Mesothelial cell of epicardium (in vitro differentiated cells): ENCODE data around the gene KAZN. TPM values are rescaled to one million over a fixed set of nuclear protein-coding genes. Genes with fewer than 3 reads are reported as not detected.

Experiments used
- DNase-seq, 2 experiments: peaks; one replicate each; pipeline ENCODE4 v3.0.0; 2021; ENCODE audit warnings: low spot score in 2 of 2; ENCODE audit not compliant: unreplicated experiment in 2 of 2
- H3K27ac Mint-ChIP-seq: 2 replicates; pipeline ENCODE4 v1.8.0; 2021; ENCODE audit warnings: mixed read lengths
- H3K27me3 Mint-ChIP-seq: 2 replicates; pipeline ENCODE4 v1.8.0; 2021; ENCODE audit warnings: low read depth, mixed read lengths
- H3K36me3 Mint-ChIP-seq: 2 replicates; pipeline ENCODE4 v1.8.0; 2021; ENCODE audit warnings: mixed read lengths
- H3K4me1 Mint-ChIP-seq: 2 replicates; pipeline ENCODE4 v1.8.0; 2021; ENCODE audit warnings: mixed read lengths
- H3K4me3 Mint-ChIP-seq: 2 replicates; pipeline ENCODE4 v1.8.0; 2021; ENCODE audit warnings: mild to moderate bottlenecking, moderate library complexity, mixed read lengths
- H3K9me3 Mint-ChIP-seq: 2 replicates; pipeline ENCODE4 v1.8.0; 2021; ENCODE audit warnings: mixed read lengths
- CTCF ChIP-seq: fragments of 200-600 bp; sonication (generic); IDR thresholded peaks from one replicate; pipeline ENCODE4 v1.5.0; 2021; ENCODE audit warnings: antibody characterized with exemption; ENCODE audit not compliant: unreplicated experiment
- total RNA-seq: library from RNA; stranded (reverse); gene quantifications from 3 replicates; pipeline ENCODE4 v1.2.1, GENCODE V29; 2021

Gene KAZN
- total RNA-seq, 1 donor from 2014 or later: 38.4 TPM

- DNase-seq: no peak
- H3K27ac Mint-ChIP-seq: peak overlapping the region; percentile 39
- H3K36me3 Mint-ChIP-seq: no peaks in the 10 kb centered on the region
- no peaks in the 10 kb centered on the region for H3K27me3 Mint-ChIP-seq
- no peak for TF ChIP-seq CTCF
- no peak overlapping the region for H3K4me3 Mint-ChIP-seq
- no peaks in the 10 kb centered on the region for H3K9me3 Mint-ChIP-seq
- H3K4me1 Mint-ChIP-seq: peaks cover 66% of the 10 kb centered on the region
Measured at GRCh38 chr1:15094719-15095495, 496.4 kb downstream of the KAZN start.

GRCh38 chr1:15095496-15095875, 497.0 kb downstream of the KAZN start:
- DNase-seq: no peak
- Mint-ChIP-seq H3K27me3 (peaks cover 2% of the 10 kb centered on the region), H3K4me1 (peaks cover 66% of the 10 kb centered on the region), H3K4me3 (no peak overlapping the region), H3K36me3 (no peaks in the 10 kb centered on the region), H3K27ac (peak overlapping the region; percentile 75), H3K9me3 (no peaks in the 10 kb centered on the region)
- TF ChIP-seq CTCF: no peak

GRCh38 chr1:15096293-15096692, 497.8 kb downstream of the KAZN start:
- H3K27ac Mint-ChIP-seq: no peak overlapping the region
- H3K27me3 Mint-ChIP-seq: peaks cover 8% of the 10 kb centered on the region
- no peaks in the 10 kb centered on the region for H3K9me3 Mint-ChIP-seq
- no peak overlapping the region for H3K4me3 Mint-ChIP-seq
- DNase-seq: no peak
- H3K4me1 Mint-ChIP-seq: peaks cover 58% of the 10 kb centered on the region
- no peaks in the 10 kb centered on the region for H3K36me3 Mint-ChIP-seq
- no peak for TF ChIP-seq CTCF

- H3K4me1 Mint-ChIP-seq: peaks cover 39% of the 10 kb centered on the region
- peaks cover 15% of the 10 kb centered on the region for H3K27me3 Mint-ChIP-seq
- no peak overlapping the region for H3K4me3 Mint-ChIP-seq
- H3K36me3 Mint-ChIP-seq: no peaks in the 10 kb centered on the region
- no peaks in the 10 kb centered on the region for H3K9me3 Mint-ChIP-seq
- TF ChIP-seq CTCF: no peak
- no peak for DNase-seq
- H3K27ac Mint-ChIP-seq: no peak overlapping the region
Measured at GRCh38 chr1:15098176-15099125, 500.0 kb downstream of the KAZN start.

GRCh38 chr1:15099441-15100120, 501.1 kb downstream of the KAZN start:
- H3K27me3 Mint-ChIP-seq: peaks cover 15% of the 10 kb centered on the region
- DNase-seq: no peak
- peaks cover 4% of the 10 kb centered on the region for H3K9me3 Mint-ChIP-seq
- peaks cover 31% of the 10 kb centered on the region for H3K4me1 Mint-ChIP-seq
- peaks cover 2% of the 10 kb centered on the region for H3K36me3 Mint-ChIP-seq
- H3K27ac Mint-ChIP-seq: no peak overlapping the region
- TF ChIP-seq CTCF: no peak
- no peak overlapping the region for H3K4me3 Mint-ChIP-seq
